Motor neuron (in vitro differentiated cells): ENCODE results near the gene AKR1D1. TPM values are rescaled to one million over a fixed set of nuclear protein-coding genes. Genes with fewer than 3 reads are reported as not detected.
A peak's percentile ranks its signal among the peaks of the same experiment; 100 is the strongest.
"Not testable (repeated sequence)": the region's sequence is repeated elsewhere in the genome, so short reads cannot be mapped to it uniquely, and the experiment has no call there.

Source experiments
- ATAC-seq, 8 experiments: fragments of 200-7000 bp; cut with Tn5 transposase; replicated peaks in 6 of 8; 2 replicates each; pipeline ENCODE4 v1.8.0; 2021; ENCODE audit warnings: mild to moderate bottlenecking in 8 of 8, moderate library complexity in 8 of 8
- H3K27ac ChIP-seq, 2 donors: fragments of 250-450 bp; sonication (Bioruptor Pico); 2 replicates each; pipeline ENCODE4 v1.9.0; 2021; ENCODE audit warnings: antibody characterized with exemption in 2 of 2, mild to moderate bottlenecking in 2 of 2, moderate library complexity in 1 of 2
- H3K4me1 ChIP-seq, 2 donors: fragments of 250-450 bp; sonication (Bioruptor Pico); replicated peaks in 1 of 2; 2 replicates each; pipeline ENCODE4 v1.6.1; 2021; ENCODE audit warnings: antibody characterized with exemption in 2 of 2, mild to moderate bottlenecking in 2 of 2, moderate library complexity in 1 of 2
- H3K4me3 ChIP-seq, 5 donors: fragments of 250-450 bp; sonication (Bioruptor Pico); 2 replicates each; pipeline ENCODE4 v1.9.0; 2021; ENCODE audit warnings: antibody characterized with exemption in 5 of 5, mild to moderate bottlenecking in 5 of 5, moderate library complexity in 4 of 5
- WGBS, 10 experiments: fragments of 450-650 bp; shearing (Covaris generic); methylation state at CpG; one replicate each; pipeline ENCODE4 v1.0.0; 2022; 5-methylcytosine and 5-hydroxymethylcytosine counted together
- in situ Hi-C, 9 experiments: fragments of 400-800 bp; cut with MboI; loops; one replicate each; pipeline ENCODE4 v1.15.0; 2021; ENCODE audit warnings: low sequenced_read_pairs in 9 of 9, low pct_unique_long_range_greater_than_20kb in 2 of 9; ENCODE audit not compliant: unreplicated experiment in 9 of 9
- total RNA-seq, 8 experiments: library from RNA; unstranded; fragments of 300-600 nt; gene quantifications; 2 replicates each; pipeline versions ENCODE4 v1.2.3 to v1.2.4, GENCODE V29; 2022

The AKR1D1 gene
- total RNA-seq, 8 experiments from 2014 or later: 0.05 to 0.88 (median 0.26) TPM; not detected in 2

DNA sequence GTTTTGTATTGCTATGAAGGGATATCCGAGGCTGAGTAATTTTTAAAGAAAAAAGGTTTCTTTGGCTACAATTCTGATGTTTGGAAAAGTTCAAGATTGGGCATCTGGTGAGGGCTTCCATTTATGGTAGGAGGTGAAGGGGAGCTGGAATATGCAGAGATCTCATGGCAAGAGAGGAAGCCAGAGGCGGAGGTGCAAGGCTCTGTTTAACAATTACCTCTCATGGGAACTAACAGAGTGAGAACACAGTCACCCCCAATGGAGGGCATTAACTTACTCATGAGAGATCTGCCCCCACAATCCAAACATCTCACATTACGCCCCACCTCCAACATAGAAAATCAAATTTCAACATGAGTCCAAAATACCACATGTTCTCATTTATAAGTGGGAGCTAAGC lies 62.0 kb downstream of the AKR1D1 start:
- Histone ChIP-seq H3K4me3 (no peak overlapping the region), H3K4me1 (peaks cover 0 to 5% of the 10 kb centered on the region in 2 donors), H3K27ac (no peak overlapping the region)
- ATAC-seq: no peak
- WGBS, 10 experiments: 0 to 93% (median 35%) methylated on average over 1 to 3 of the region's 3 CpGs; no CpG with 5 or more reads in 2 of the 10 experiments
- in situ Hi-C loops: loop anchor here in 1 of 9 experiments (25.0 kb wide), 1 partner anchor 599 kb away; no protein-coding TSS in a partner anchor

- Histone ChIP-seq H3K27ac (no peak overlapping the region), H3K4me3 (no peak overlapping the region), H3K4me1 (peaks cover 6 to 15% of the 10 kb centered on the region in 2 donors)
- ATAC-seq: no peak
- in situ Hi-C loops: loop anchor here in 1 of 9 experiments (25.0 kb wide), 1 partner anchor 595 kb away; no protein-coding TSS in a partner anchor
Measured at GRCh38 chr7:138142583-138143201, 66.4 kb downstream of the AKR1D1 start.

- Histone ChIP-seq H3K27ac (peak overlapping the region in 1 of 2 donors; percentile 54), H3K4me3 (no peak overlapping the region), H3K4me1 (peaks cover 6 to 10% of the 10 kb centered on the region in 2 donors)
- WGBS, 10 experiments: 21 to 83% (median 60%) methylated on average over 1 to 2 of the region's 2 CpGs; no CpG with 5 or more reads in 3 of the 10 experiments
- in situ Hi-C loops: loop anchor here in 1 of 9 experiments (25.0 kb wide), 1 partner anchor 592 kb away; no protein-coding TSS in a partner anchor
- peak in 5 of 8 experiments; percentile 40 to 98 (median 54) for ATAC-seq
Measured at GRCh38 chr7:138144958-138145357, 68.7 kb downstream of the AKR1D1 start.

- H3K4me3 ChIP-seq, H3K27ac ChIP-seq, ATAC-seq: not testable (repeated sequence)
- peaks cover 6 to 10% of the 10 kb centered on the region in 2 donors for H3K4me1 ChIP-seq
- no CpG with 5 or more reads among the region's 19 CpGs for whole genome bisulfite sequencing, 10 experiments
- in situ Hi-C loops: loop anchor here in 1 of 9 experiments (25.0 kb wide), 1 partner anchor 591 kb away; no protein-coding TSS in a partner anchor
Measured at GRCh38 chr7:138146221-138146620, 70.0 kb downstream of the AKR1D1 start.

- H3K4me3 ChIP-seq, ATAC-seq, H3K27ac ChIP-seq: not testable (repeated sequence)
- in situ Hi-C loops: loop anchor here in 1 of 9 experiments (25.0 kb wide), 1 partner anchor 590 kb away; no protein-coding TSS in a partner anchor
- H3K4me1 ChIP-seq: peaks cover 6 to 10% of the 10 kb centered on the region in 2 donors
- 40 to 97% (median 90%) methylated on average over 1 to 15 of the region's 32 CpGs; no CpG with 5 or more reads in 3 of the 10 experiments for WGBS, 10 experiments
Measured at GRCh38 chr7:138146757-138147734, 70.8 kb downstream of the AKR1D1 start.

- WGBS, 10 experiments: 5 to 100% (median 66%) methylated on average over 1 to 4 of the region's 4 CpGs; no CpG with 5 or more reads in 1 of the 10 experiments
- in situ Hi-C loops: loop anchor here in 4 of 9 experiments (25.0 kb wide), 1 partner anchor 585 kb away; no protein-coding TSS in a partner anchor
- no peak for ATAC-seq
- Histone ChIP-seq H3K4me3 (no peak overlapping the region), H3K27ac (no peak overlapping the region), H3K4me1 (peaks cover 0 to 5% of the 10 kb centered on the region in 2 donors)
Measured at GRCh38 chr7:138151731-138152577, 75.7 kb downstream of the AKR1D1 start.

DNA sequence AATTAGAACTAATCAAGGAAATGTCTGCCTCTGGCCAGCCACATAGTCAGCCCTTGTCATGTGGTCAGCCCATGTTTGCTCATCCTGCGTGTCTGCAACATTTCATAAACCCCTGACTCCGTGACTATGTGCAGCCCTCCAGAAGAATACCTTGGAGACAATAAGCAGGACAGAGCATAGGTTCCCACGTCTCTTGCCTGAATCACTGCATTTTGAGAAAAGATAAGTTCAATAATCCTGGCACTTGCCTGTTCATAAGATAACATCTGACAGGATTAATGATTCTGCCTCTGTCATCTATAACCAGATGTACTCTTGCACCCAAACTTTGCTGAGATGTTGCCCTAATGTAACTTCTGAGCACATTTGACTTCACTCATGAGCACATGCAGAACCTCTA lies 78.4 kb downstream of the AKR1D1 start:
- Histone ChIP-seq H3K4me3 (no peak overlapping the region), H3K27ac (no peak overlapping the region), H3K4me1 (peaks cover 0 to 5% of the 10 kb centered on the region in 2 donors)
- 0 to 100% (median 79%) methylated on average over 1 to 3 of the region's 3 CpGs; no CpG with 5 or more reads in 4 of the 10 experiments for WGBS, 10 experiments
- no peak for ATAC-seq
- in situ Hi-C loops: loop anchor here in 4 of 9 experiments (25.0 kb wide), 1 partner anchor 583 kb away; no protein-coding TSS in a partner anchor

- Histone ChIP-seq H3K4me1 (peaks cover 8 to 18% of the 10 kb centered on the region in 2 donors), H3K27ac (no peak overlapping the region), H3K4me3 (no peak overlapping the region)
- in situ Hi-C loops: loop anchor here in 4 of 9 experiments (25.0 kb wide), 1 partner anchor 580 kb away; no protein-coding TSS in a partner anchor
- WGBS, 10 experiments: 17 to 100% (median 70%) methylated on average over 1 to 4 of the region's 4 CpGs; no CpG with 5 or more reads in 3 of the 10 experiments
- ATAC-seq: no peak
Measured at GRCh38 chr7:138157702-138158101, 81.4 kb downstream of the AKR1D1 start.

DNA sequence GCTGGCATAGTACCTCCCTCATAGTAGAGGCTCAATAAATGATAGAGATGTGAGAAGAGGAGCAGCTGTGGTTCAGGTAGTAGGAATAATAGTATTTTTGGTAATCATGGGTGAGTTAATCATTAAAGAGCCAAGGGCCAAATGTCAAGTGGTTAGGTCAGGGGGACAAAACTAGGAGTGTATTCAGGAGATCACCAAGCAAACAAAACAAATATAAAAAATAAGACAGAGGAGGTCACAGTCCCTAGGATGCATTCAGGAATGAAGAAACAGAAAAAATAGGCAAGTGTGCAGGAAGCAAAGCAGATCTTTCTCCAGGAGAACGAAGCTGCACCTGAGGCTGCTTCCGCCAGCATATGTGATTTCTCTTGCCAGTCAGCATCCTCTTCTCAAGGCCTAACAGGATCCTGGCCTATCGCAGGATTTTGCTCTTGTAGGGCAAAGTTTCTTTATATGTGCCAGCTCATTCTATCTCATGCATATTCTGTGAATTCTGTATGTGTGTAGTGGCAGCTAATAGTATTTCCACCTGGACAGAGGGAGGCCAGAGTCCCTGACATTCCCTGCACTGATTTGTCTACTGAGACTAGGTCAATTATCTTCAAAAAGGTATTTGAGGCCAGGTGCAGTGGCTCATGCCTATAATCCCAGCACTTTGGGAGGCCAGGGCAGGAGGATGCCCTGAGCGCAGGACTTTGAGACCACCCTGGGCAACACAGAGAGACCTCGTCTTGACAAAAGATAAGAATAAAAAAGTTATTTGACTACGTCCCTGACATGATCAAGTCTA lies 82.7 kb downstream of the AKR1D1 start:
- H3K27ac ChIP-seq: no peak overlapping the region
- 44 to 92% (median 73%) methylated on average over 1 to 6 of the region's 6 CpGs for WGBS, 10 experiments
- no peak overlapping the region for H3K4me3 ChIP-seq
- in situ Hi-C loops: loop anchor here in 4 of 9 experiments (25.0 kb wide), 1 partner anchor 578 kb away; no protein-coding TSS in a partner anchor
- H3K4me1 ChIP-seq: peaks cover 8 to 13% of the 10 kb centered on the region in 2 donors
- no peak for ATAC-seq

DNA sequence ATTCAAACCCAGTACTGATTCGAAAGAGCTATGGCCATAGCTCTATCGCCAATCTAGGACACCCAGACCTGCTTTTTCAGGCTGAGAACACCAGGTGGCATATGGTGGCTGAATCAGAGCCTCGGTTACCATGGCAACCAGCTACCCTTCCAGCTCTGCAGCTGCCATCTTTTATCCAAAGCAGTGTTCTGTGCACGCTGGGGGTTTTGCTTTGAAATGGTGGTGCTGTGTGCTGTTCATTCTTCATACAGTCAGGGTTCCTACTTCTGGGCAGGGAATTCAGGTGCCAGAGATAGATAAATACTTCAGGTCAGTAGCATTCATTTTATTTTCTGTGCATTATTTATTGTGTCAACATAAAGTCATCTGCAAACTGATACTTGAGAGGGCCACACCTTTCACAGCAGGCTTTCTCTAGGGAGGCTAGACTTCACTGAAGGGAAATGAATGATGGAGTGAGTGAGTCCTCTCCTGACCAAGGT lies 85.4 kb downstream of the AKR1D1 start:
- peak; percentile 96 to 99 (median 98) for ATAC-seq
- Histone ChIP-seq H3K4me3 (peak overlapping the region in 4 of 5 donors; percentile 12 to 24 (median 22)), H3K4me1 (peaks cover 8 to 13% of the 10 kb centered on the region in 2 donors), H3K27ac (peak overlapping the region; percentile 63)
- in situ Hi-C loops: loop anchor here in 5 of 9 experiments (10.0 to 25.0 kb wide), 2 partner anchors 573 to 576 kb away; no protein-coding TSS in a partner anchor
- 0 to 24% (median 2%) methylated on average over 1 to 4 of the region's 4 CpGs; no CpG with 5 or more reads in 2 of the 10 experiments for WGBS, 10 experiments

DNA sequence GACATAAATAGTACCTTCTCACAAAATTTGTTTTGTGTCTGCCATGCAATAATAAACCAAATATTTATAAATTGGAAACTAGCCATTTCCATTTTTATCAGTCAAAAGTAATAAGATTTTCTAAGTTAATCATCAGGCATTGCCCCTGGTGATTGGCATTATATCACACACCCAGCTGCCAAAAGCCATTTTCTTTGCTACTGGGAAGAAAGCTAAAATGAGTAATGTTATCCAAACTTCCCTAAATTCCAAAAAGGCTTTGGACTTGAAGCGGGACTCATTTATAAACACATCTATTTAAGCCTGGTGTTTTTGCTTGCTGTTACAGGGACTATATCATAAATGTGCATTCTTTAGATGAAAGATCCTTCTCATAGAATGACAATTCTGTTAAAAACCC lies 86.0 kb downstream of the AKR1D1 start:
- 63 to 100% (median 100%) methylated on average over 1 of the region's 1 CpG; no CpG with 5 or more reads in 2 of the 10 experiments for WGBS, 10 experiments
- no peak for ATAC-seq
- H3K27ac ChIP-seq: peak overlapping the region; percentile 63
- peak overlapping the region in 3 of 5 donors; percentile 20 to 24 (median 24) for H3K4me3 ChIP-seq
- H3K4me1 ChIP-seq: peaks cover 8 to 13% of the 10 kb centered on the region in 2 donors
- in situ Hi-C loops: loop anchor here in 5 of 9 experiments (10.0 to 25.0 kb wide), 2 partner anchors 573 to 575 kb away; no protein-coding TSS in a partner anchor
